HG03103 (cell line): Measurements from ENCODE around the gene PLSCR3.

ENCODE experiments used
- ATAC-seq: cut with Tn5 transposase; IDR thresholded peaks from one replicate; pipeline ENCODE4 v1.9.1; 2021; ENCODE audit warnings: low read depth; ENCODE audit not compliant: unreplicated experiment

The PLSCR3 gene

GRCh38 chr17:7351665-7352502, 42.4 kb downstream of the PLSCR3 start, which contains the start of gene KCTD11:
Gene KCTD11, plus strand, starts transcription at chr17:7352162.
- ATAC-seq = peak; percentile 46

GRCh38 chr17:7348478-7349242, 45.7 kb downstream of the PLSCR3 start:
- no peak for ATAC-seq

GRCh38 chr17:7347630-7348477, 46.5 kb downstream of the PLSCR3 start:
- no peak for ATAC-seq

- no peak for ATAC-seq
Measured at GRCh38 chr17:7346761-7347614, 47.3 kb downstream of the PLSCR3 start.

- no peak for ATAC-seq
Measured at GRCh38 chr17:7343250-7343649, 51.1 kb downstream of the PLSCR3 start.

- no peak for ATAC-seq
Measured at GRCh38 chr17:7341842-7342241, 52.5 kb downstream of the PLSCR3 start.

GRCh38 chr17:7340179-7340578, 54.1 kb downstream of the PLSCR3 start:
- ATAC-seq = no peak
